Epithelial cell of esophagus (primary cell): Measurements from ENCODE around the gene AP1G2.
A peak's percentile ranks its signal among the peaks of the same experiment; 100 is the strongest.

Experiments used
- DNase-seq: peaks from one replicate; pipeline ENCODE4 v3.0.0; 2010; ENCODE audit warnings: low read depth
- H3K4me3 ChIP-seq: 2 replicates; pipeline ENCODE4 v1.5.1; 2011; ENCODE audit warnings: mild to moderate bottlenecking, low read length, control low read depth
- CTCF ChIP-seq: IDR thresholded peaks from 2 replicates; pipeline ENCODE4 v1.5.1; 2011; ENCODE audit warnings: low read depth, mild to moderate bottlenecking, low read length, control low read depth, inconsistent platforms; ENCODE audit not compliant: insufficient read depth; ENCODE audit errors: missing control alignments

The AP1G2 gene

GRCh38 chr14:23564181-23564812 lies 3.3 kb downstream of the AP1G2 start:
- DNase-seq: no peak
- no peak overlapping the region for H3K4me3 ChIP-seq
- TF ChIP-seq CTCF: no peak

- no peak for DNase-seq
- no peak for TF ChIP-seq CTCF
- H3K4me3 ChIP-seq: no peak overlapping the region
Observed at GRCh38 chr14:23563473-23564180, 4.0 kb downstream of the AP1G2 start.

- DNase-seq: peak; percentile 49
- no peak overlapping the region for H3K4me3 ChIP-seq
- TF ChIP-seq CTCF: peak; percentile 96
Observed at GRCh38 chr14:23562822-23563472, 4.6 kb downstream of the AP1G2 start.

GRCh38 chr14:23561873-23562821 lies 5.4 kb downstream of the AP1G2 start:
- peak; percentile 44 for DNase-seq
- TF ChIP-seq CTCF: no peak
- H3K4me3 ChIP-seq: no peak overlapping the region

GRCh38 chr14:23561259-23561658 lies 6.3 kb downstream of the AP1G2 start:
- no peak for DNase-seq
- no peak for TF ChIP-seq CTCF
- H3K4me3 ChIP-seq: no peak overlapping the region

- TF ChIP-seq CTCF: no peak
- DNase-seq: no peak
- H3K4me3 ChIP-seq: no peak overlapping the region
Observed at GRCh38 chr14:23559926-23560520, 7.6 kb downstream of the AP1G2 start.
